Neural cell (in vitro differentiated cells): ENCODE measurements around the gene CXCL3. TPM values are rescaled to one million over a fixed set of nuclear protein-coding genes. Genes with fewer than 3 reads are reported as not detected.
"Not testable (repeated sequence)": the region's sequence is repeated elsewhere in the genome, so short reads cannot be mapped to it uniquely, and the experiment has no call there.

Experiments used
- H2AFZ ChIP-seq: fragments of 200-600, 300-800 bp; sonication (generic), shearing (Covaris generic); 2 replicates; pipeline ENCODE4 v1.6.0; 2014; ENCODE audit warnings: low read depth, mild to moderate bottlenecking, antibody characterized with exemption, low read length, moderate library complexity
- H3F3A ChIP-seq: fragments of 200-600 bp; shearing (Covaris generic); 2 replicates; pipeline ENCODE4 v1.6.1; 2016; ENCODE audit warnings: mild to moderate bottlenecking, moderate library complexity, mixed read lengths, antibody characterized with exemption, low read length; ENCODE audit not compliant: insufficient read depth, poor library complexity, severe bottlenecking
- H3K27ac ChIP-seq: fragments of 200-600, 300-800 bp; sonication (generic), shearing (Covaris generic); 2 replicates; pipeline ENCODE4 v1.5.1; 2014; ENCODE audit warnings: mild to moderate bottlenecking, low read length, moderate library complexity
- H3K27me3 ChIP-seq: fragments of 300-800, 200-600 bp; sonication (generic), shearing (Covaris generic); 2 replicates; pipeline ENCODE4 v1.6.0; 2014; ENCODE audit warnings: mild to moderate bottlenecking, low read depth, low read length, moderate library complexity; ENCODE audit not compliant: insufficient read depth
- H3K36me3 ChIP-seq: fragments of 300-800, 200-600 bp; sonication (generic), shearing (Covaris generic); 2 replicates; pipeline ENCODE4 v1.5.1; 2014; ENCODE audit warnings: mild to moderate bottlenecking, antibody characterized with exemption, low read length, moderate library complexity; ENCODE audit not compliant: insufficient read depth
- H3K4me2 ChIP-seq: fragments of 300-800, 200-600 bp; sonication (generic), shearing (Covaris generic); 2 replicates; pipeline ENCODE4 v1.6.0; 2014; ENCODE audit warnings: mild to moderate bottlenecking, low read length
- H3K4me3 ChIP-seq: fragments of 300-800, 200-600 bp; sonication (generic), shearing (Covaris generic); 2 replicates; pipeline ENCODE4 v1.5.1; 2014; ENCODE audit warnings: mild to moderate bottlenecking, low read length, moderate library complexity
- H3K79me2 ChIP-seq: fragments of 200-600 bp; shearing (Covaris generic); replicated peaks from 2 replicates; pipeline ENCODE4 v1.6.0; 2014; ENCODE audit warnings: mild to moderate bottlenecking, low read length, moderate library complexity; ENCODE audit not compliant: insufficient read depth
- H3K9ac ChIP-seq: fragments of 300-800, 200-600 bp; sonication (generic), shearing (Covaris generic); 2 replicates; pipeline ENCODE4 v1.6.1; 2016; ENCODE audit warnings: mild to moderate bottlenecking, low read length, mixed read lengths
- H3K9me2 ChIP-seq: fragments of 200-600 bp; shearing (Covaris generic); 2 replicates; pipeline ENCODE4 v1.6.1; 2016; ENCODE audit warnings: mild to moderate bottlenecking, low read length, mixed read lengths; ENCODE audit not compliant: insufficient read depth
- H3K9me3 ChIP-seq: fragments of 200-600, 300-800 bp; sonication (generic), shearing (Covaris generic); 2 replicates; pipeline ENCODE4 v1.6.1; 2016; ENCODE audit warnings: mild to moderate bottlenecking, mixed run types, low read length, moderate library complexity, mixed read lengths
- H4K20me1 ChIP-seq: fragments of 200-600 bp; shearing (Covaris generic); 2 replicates; pipeline ENCODE4 v1.6.1; 2016; ENCODE audit warnings: mild to moderate bottlenecking, mixed run types; ENCODE audit not compliant: insufficient read depth
- CTCF ChIP-seq: fragments of 450-650 bp; IDR thresholded peaks from 2 replicates; pipeline ENCODE4 v1.5.1; 2014; ENCODE audit warnings: antibody characterized with exemption, mild to moderate bottlenecking, moderate library complexity; ENCODE audit not compliant: poor library complexity, severe bottlenecking
- EP300 ChIP-seq: fragments of 450-650 bp; conservative IDR thresholded peaks from 2 replicates; pipeline ENCODE4 v1.6.1; 2014; ENCODE audit warnings: antibody characterized with exemption, mild to moderate bottlenecking, moderate library complexity; ENCODE audit not compliant: poor library complexity, severe bottlenecking
- EZH2 ChIP-seq: fragments of 200-600, 300-800 bp; shearing (Covaris generic), sonication (generic); IDR thresholded peaks from 2 replicates; pipeline ENCODE4 v1.6.1; 2014; ENCODE audit warnings: antibody characterized with exemption, low read length, borderline replicate concordance, mild to moderate bottlenecking; ENCODE audit not compliant: insufficient read depth, poor library complexity, severe bottlenecking
- MXI1 ChIP-seq: fragments of 450-650 bp; conservative IDR thresholded peaks from 2 replicates; pipeline ENCODE4 v1.6.1; 2014; ENCODE audit warnings: antibody characterized with exemption, mild to moderate bottlenecking; ENCODE audit not compliant: poor library complexity, severe bottlenecking
- POLR2AphosphoS5 ChIP-seq: IDR thresholded peaks from 2 replicates; pipeline ENCODE4 v1.6.1; 2012
- RAD21 ChIP-seq: fragments of 450-650 bp; conservative IDR thresholded peaks from 2 replicates; pipeline ENCODE4 v1.6.1; 2014; ENCODE audit warnings: antibody characterized with exemption, mild to moderate bottlenecking, moderate library complexity
- REST ChIP-seq: IDR thresholded peaks from 2 replicates; pipeline ENCODE4 v1.6.1; 2012; ENCODE audit warnings: borderline replicate concordance
- SMC3 ChIP-seq: fragments of 450-650 bp; conservative IDR thresholded peaks from 2 replicates; pipeline ENCODE4 v1.6.1; 2014; ENCODE audit warnings: antibody characterized with exemption, mild to moderate bottlenecking, moderate library complexity; ENCODE audit not compliant: poor library complexity
- TAF1 ChIP-seq: IDR thresholded peaks from 2 replicates; pipeline ENCODE4 v1.6.1; 2012; ENCODE audit warnings: low read depth
- polyA plus RNA-seq: library from polyadenylated mRNA; depleted of rRNA; stranded (reverse); fragments of >200 nt; gene quantifications from 2 replicates; pipeline ENCODE4 v1.2.3, GENCODE V29; 2014

CXCL3 gene
- polyA plus RNA-seq, 1 donor from 2014 or later = not detected

- Histone ChIP-seq H3K9me3 (no peaks in the 10 kb centered on the region), H3K79me2 (no peaks in the 10 kb centered on the region), H3K4me3 (no peak overlapping the region), H4K20me1 (no peaks in the 10 kb centered on the region), H3F3A (no peaks in the 10 kb centered on the region), H3K4me2 (no peak overlapping the region), H2AFZ (no peak overlapping the region), H3K9me2 (no peaks in the 10 kb centered on the region), H3K9ac (no peak overlapping the region), H3K36me3 (no peaks in the 10 kb centered on the region), H3K27ac (no peak overlapping the region), H3K27me3 (no peaks in the 10 kb centered on the region)
- TF ChIP-seq POLR2AphosphoS5 = no peak
Observed at GRCh38 chr4:74083546-74083945, 45.1 kb upstream of the CXCL3 start.

- H3K4me3 ChIP-seq = no peak overlapping the region
- no peak overlapping the region for H3K27ac ChIP-seq
- H3K79me2 ChIP-seq = no peaks in the 10 kb centered on the region
- H4K20me1 ChIP-seq = no peaks in the 10 kb centered on the region
- no peaks in the 10 kb centered on the region for H3K27me3 ChIP-seq
- H3K9ac ChIP-seq = no peak overlapping the region
- no peak overlapping the region for H2AFZ ChIP-seq
- no peak overlapping the region for H3K4me2 ChIP-seq
- TF ChIP-seq RAD21 = no peak
- H3K36me3 ChIP-seq = no peaks in the 10 kb centered on the region
- H3K9me3 ChIP-seq = no peaks in the 10 kb centered on the region
- no peaks in the 10 kb centered on the region for H3K9me2 ChIP-seq
- H3F3A ChIP-seq = no peaks in the 10 kb centered on the region
Observed at GRCh38 chr4:74081035-74081434, 42.5 kb upstream of the CXCL3 start.

GRCh38 chr4:74080351-74080750 lies 41.9 kb upstream of the CXCL3 start:
- H2AFZ ChIP-seq, H3K79me2 ChIP-seq, H3K36me3 ChIP-seq, H3K27me3 ChIP-seq, H3K9ac ChIP-seq, H3K27ac ChIP-seq, H3K9me2 ChIP-seq, H4K20me1 ChIP-seq, H3K4me3 ChIP-seq, H3F3A ChIP-seq, H3K9me3 ChIP-seq, H3K4me2 ChIP-seq: not testable (repeated sequence)

GRCh38 chr4:74079024-74079423 lies 40.5 kb upstream of the CXCL3 start:
- not testable (repeated sequence) for H3K36me3 ChIP-seq, H3K9me2 ChIP-seq, H2AFZ ChIP-seq, H3K79me2 ChIP-seq, H3K9ac ChIP-seq, H4K20me1 ChIP-seq, H3K4me2 ChIP-seq, H3F3A ChIP-seq, H3K27ac ChIP-seq, H3K9me3 ChIP-seq, H3K27me3 ChIP-seq, H3K4me3 ChIP-seq

GRCh38 chr4:74073358-74073757 lies 34.9 kb upstream of the CXCL3 start:
- Histone ChIP-seq H3K9ac (no peak overlapping the region), H3K27ac (no peak overlapping the region), H3K36me3 (no peaks in the 10 kb centered on the region), H2AFZ (no peak overlapping the region), H3K9me2 (no peaks in the 10 kb centered on the region), H3K4me2 (no peak overlapping the region), H3K4me3 (no peak overlapping the region), H3K9me3 (no peaks in the 10 kb centered on the region), H3K27me3 (no peaks in the 10 kb centered on the region), H3K79me2 (no peaks in the 10 kb centered on the region), H4K20me1 (no peaks in the 10 kb centered on the region), H3F3A (no peaks in the 10 kb centered on the region)
- no peak for TF ChIP-seq CTCF
- no peak for TF ChIP-seq RAD21
- no peak for TF ChIP-seq MXI1
- TF ChIP-seq TAF1 = no peak
- TF ChIP-seq EP300 = no peak
- TF ChIP-seq SMC3 = no peak
- no peak for TF ChIP-seq EZH2
- no peak for TF ChIP-seq REST
- no peak for TF ChIP-seq POLR2AphosphoS5
